HG03460 (cell line): ENCODE data around the gene ZFP36L2.

Experiments
- ATAC-seq: cut with Tn5 transposase; IDR thresholded peaks from one replicate; pipeline ENCODE4 v1.9.1; 2021; ENCODE audit not compliant: unreplicated experiment

ZFP36L2 gene

DNA sequence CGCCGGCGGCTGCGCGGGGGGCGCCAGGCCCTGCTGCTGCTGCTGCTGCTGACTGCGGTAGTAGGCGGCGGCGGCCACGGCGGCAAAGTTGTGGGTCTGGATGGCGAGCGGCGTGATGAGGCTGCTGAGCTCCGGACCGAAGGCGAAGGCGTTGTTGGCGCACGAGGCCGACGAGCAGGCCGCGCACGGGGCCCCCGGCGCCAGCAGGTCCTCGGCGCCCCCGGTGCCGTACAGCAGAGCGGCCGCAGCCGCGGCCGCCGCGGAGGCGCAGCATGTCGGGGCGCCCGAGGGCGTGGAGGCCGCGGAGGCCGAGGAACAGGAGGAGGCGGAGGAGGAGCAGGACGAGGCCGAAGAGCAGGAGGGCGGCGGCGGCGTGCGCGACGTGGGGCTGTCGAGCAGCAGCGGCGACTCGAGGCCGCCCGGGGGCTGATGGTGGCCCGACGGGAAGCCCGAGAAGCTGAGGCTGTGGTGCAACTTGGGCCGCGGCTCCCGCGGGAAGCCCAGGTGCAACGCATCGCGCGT lies 1.8 kb downstream of the ZFP36L2 start:
- no peak for ATAC-seq

DNA sequence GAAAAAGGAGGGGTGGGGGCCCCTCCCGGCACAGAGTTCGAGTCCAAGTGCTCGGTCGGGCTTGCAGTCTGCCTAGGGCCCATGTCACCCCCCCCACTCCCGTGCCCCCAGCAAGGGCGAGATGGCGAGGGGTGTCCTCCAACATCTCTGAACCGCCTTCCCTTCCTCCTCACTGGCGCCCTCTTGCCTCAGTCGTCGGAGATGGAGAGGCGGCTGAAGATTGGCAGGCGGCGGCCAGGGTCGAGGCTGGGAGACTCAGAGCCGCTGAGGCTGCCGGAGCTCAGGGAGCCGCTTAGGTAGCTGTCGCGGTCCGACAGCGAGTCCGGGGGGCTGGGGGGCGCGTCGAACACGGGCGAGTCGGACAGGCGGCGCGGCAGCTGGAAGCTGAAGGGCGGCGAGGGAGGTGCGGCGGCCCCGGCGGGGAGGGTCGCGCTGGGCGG lies 2.3 kb downstream of the ZFP36L2 start:
- ATAC-seq, result no peak

DNA sequence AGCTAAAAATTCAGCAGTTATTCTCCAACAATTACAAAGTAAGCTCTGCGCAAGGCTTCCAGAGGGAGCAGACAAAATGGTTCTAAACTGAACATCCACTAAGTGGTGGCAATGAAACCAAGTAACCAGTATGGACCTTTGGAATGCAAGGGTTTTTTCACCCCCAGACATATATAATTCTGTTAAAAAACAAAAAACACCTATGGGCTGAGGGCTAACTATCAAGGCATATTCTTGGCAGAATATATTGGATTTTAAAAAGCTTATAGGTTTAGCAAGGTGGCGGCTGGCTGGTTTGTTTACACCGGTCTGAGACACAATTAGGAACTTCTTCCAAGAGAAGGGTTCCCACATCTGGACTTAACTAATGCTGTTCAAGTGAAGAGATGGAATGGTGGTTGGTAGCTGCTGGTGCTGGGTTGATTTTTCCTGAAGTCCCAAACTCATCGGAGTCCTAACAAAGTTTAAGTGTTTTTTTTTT lies 2.8 kb downstream of the ZFP36L2 start:
- no peak for ATAC-seq

DNA sequence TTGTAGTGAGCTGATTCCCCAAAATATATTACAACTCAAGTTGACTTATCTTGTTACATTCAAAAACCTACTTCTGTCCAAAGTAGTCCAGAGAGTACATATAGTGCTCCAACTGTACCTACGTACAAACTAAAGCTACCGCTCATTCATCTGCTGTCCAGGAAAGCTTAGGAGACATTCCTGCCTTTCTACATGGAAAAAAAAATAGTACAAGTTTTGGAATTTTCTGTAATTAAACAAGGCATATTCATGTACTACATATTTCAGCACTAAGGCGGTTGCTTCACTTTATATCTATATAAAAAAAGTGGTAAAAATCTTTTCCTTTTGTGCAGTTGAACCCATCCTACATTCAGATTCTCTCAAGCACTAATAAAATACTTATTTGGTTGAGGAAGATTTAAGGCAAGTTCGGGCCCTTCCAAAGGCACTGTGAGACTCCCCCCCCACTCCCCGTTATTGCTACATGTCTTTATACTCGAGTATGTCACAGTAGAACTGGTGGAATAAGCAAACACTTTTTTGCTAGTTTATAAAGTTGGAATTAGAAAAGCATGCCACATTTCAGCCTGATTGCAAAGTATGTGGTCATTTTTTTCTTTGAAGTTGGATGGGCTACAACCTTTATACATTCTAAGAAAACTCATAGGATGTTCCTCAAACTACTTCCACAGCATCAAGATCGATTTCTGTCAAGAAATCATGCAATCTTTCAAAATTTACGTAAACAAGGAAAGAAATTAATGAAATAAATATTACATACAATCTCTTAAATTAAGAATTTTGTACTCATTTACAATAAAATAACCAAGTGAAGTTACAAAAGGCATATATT lies 3.7 kb downstream of the ZFP36L2 start:
- no peak for ATAC-seq

DNA sequence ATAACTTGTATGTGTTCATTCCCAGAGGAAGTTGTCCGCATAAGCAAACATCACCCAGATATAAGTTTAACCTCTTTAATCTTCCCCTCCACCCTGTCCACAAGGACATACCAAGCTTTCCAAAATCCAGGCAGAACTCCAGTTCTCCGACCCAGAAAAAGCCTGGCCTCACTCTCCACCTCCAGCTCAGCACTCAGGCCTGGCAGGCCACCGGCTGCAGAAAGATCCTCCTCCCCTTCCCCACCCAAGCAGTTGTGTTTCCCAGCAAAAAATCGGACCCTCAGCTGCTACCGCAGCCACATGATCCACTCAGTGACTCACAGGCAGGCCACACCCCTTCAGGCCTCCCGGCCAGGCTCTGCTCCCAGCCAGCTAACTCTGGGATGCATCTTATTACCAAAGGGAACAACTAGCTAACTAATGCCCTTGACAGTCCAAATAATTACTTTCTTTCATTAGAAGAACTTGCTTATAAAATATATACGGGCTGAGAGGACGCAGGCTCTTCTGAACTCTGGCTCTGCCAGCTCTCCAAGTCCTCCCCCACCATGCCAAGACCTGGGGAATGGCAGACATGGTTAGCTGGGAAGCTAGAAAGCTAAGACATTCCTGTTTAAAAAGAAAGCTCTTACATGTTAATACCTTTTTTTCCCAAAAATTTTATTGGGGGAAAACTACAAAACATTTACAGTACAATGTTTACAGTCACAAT lies 4.5 kb downstream of the ZFP36L2 start:
- ATAC-seq, result no peak

DNA sequence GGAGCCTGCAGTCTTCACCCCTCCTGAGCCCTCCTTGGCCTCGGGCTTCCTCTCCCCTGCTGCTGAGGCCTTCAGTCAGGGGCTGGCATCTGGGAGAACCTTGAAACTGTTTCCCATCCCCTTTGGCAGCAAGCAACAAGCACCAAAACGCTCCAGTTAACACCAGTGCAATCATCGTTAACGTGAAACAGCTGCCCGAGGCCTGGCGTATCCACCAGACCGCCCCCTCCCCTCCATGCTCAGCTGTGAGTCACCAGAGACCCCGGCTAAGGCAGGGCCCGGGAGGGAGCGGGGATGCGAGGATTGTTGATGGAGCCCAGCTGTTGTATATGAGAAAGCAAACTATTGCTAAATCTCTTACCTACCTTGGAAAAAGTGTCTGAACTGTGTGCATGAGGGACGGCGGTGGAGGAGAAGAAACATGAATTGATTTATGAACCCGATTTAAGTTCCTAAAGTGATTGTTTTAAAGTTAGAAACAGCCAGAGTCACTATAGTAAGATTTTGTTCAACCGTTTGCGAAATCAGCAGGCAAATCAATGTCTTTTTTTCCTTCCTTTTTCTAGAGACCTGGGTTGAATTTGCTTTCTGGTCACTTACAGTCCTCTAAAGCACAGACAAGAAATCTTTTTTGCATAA lies 5.2 kb downstream of the ZFP36L2 start:
- no peak for ATAC-seq

DNA sequence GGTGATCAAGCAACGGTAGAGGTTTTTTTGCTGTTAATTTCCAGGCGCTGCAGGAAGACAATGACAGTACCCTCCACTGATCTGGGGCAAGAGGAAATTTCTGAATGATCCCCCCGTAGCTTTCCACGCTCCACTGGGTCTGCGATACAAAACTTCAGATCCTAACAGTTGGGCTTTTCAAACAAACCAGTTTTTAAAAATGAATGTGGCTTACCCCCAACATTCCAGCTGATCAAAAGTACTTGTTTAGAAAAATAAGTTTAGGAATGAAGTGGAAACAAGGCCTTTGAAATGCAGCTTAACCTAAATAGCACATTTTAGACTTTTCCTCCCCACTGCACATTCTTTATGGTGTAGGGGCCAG lies 5.7 kb downstream of the ZFP36L2 start:
- ATAC-seq, result no peak

DNA sequence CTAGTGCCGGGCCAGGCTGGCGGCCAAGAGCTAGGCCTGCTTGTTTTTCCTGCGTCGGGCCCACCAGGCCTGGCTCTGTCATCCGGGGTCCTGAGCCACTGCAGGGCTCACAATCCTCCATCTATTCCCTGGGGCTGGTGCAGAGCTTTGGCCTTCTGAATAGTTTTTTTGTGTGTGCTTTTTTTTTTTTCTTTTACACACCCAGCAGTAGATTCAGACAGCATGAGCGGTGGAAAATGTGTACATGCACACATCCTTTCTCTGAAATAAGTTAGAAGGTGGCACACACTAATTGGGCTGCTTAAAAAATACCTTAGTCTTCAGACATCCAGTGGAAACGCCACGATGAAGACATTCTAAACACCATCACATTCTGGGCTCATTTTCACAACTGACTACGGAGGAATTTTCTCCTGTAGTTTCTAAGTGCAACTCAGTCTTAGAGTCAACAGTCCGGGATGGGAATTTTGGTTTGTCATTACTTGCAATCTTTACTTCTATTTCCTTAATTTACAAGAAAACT lies 6.1 kb downstream of the ZFP36L2 start:
- ATAC-seq, result no peak

DNA sequence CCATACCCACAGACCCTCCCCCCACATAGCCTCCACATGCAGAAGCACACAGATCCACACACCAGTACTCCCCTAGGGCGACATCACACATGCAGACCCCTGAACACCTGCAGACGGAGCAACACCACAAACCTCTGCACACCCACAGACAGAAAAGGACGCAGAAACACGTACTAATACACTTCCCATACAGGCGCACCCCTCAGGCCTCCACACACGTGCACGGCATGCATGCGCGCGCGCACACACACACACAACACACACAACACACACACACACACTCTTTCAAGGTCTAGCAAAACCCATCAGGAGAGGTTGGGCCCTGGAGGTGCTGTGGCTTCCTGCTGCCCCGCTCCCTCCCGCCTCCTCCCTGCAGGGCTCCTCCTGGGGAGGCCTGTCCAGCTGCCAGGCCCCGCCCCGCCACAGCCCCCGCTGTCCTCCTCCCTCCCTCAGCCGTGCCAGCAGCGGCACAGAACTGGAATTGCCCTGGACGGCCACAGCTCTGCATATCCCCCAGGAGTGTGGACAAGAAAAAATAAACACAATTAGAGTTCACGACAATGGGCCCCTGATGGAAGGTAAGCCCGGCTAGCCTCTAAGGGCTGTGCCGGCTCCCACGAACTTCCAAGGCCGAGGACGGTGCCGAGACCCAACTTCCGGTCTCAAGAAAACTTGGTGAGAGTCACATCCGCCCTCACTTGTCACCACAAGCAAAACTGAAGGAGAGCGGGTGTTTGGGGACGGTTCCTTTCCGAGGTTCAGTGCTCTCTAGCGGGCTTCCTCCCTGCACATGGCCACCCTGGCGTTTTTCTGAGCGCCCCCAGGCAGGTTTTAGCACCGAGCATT lies 6.8 kb downstream of the ZFP36L2 start:
- peak; percentile 56 for ATAC-seq

DNA sequence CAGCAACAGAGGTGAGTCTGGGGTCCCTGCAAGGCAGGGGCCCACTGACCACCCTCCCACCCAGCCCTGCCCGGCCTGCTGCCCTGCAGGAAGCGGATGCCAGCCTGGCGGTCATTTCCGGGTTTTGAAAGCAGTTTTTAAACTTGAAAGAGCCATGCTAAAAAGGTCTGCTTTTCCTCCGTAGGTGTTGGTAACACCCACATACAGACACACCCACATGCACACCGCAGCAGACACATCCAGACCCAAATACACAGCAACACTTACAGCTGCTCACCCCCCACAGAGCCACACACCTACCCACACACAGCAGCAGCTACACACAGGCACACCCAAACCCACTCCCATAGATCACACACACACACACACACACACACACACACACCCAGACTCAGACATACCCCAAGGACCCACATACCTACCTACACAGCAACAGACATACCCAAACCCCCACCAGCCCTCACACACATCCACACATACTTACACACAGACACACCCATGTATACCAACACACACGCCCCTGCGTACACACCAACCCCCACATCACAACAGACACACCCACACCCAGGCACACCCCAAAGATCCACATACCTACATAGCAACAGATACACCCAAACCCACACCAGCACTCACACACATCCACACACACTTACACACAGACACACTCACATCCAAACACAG lies 7.6 kb downstream of the ZFP36L2 start:
- ATAC-seq, result peak; percentile 38

DNA sequence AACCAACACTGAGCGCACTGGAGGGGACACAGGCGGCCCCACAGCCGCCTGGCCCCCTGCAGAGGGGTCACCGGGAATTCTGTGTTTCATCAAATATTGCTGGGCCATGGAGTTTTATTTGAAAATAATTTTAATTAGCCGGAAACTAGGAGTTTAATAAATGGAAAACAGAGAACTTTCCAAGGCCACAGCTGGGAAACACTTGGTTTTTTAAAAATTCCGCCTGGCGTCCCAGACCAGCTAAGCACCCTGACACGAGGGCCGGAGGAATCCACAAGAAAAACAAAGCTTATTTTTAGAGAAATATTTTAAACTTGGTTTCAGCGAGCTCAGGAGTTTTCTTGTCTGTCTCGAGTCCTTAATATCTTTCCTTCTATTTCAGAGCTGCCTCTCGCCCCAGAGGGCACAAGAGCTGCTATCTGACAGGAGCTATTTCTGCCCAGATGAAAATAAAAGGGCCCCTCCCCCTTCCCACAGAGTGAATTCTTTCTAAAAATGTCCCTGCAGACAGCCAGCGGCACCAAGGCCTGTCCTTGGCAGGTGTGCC lies 8.2 kb downstream of the ZFP36L2 start:
- peak; percentile 1 for ATAC-seq

DNA sequence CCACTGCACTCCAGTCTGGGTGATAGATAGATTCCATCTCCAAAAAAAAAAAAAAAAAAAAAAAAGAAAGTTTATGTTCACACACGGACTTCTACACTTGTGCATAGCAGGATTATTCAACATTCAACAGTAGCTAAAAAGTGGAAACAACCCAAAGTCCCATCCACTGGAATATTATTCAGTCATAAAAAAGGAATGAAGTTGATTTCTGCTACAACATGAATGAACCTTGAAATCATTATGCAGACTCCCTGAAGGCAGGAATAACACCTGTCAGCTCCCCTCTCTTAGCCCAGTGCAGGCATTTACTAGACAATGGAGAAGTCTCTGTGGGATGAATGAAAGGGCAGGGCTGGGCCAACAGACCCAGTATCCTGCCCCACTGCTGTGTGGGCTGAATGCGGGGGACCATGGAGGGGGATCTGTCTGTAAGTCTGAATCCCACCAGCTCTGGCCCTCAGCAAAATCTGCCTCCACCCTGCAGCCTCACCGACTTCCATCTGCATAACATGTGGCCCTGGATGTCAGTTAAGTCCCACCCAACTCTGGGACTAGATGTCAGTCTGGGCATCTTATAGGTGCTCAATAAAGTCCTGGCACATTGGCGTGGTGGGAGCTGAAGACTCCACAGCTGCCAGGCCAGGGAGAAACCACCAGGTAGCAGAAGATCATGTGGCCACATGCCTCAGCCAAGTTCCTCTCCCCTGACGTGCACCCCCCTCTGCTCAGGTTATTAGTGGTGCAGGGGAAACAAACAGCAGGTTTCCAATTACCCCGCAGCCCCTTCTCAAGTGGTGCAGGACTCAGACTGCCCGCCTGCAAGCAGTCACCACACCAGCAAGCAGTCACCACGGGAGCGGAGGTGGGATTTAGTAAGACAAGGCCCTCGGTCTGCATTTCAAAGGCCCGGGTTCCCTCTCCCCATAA lies 8.9 kb downstream of the ZFP36L2 start:
- ATAC-seq, result no peak

DNA sequence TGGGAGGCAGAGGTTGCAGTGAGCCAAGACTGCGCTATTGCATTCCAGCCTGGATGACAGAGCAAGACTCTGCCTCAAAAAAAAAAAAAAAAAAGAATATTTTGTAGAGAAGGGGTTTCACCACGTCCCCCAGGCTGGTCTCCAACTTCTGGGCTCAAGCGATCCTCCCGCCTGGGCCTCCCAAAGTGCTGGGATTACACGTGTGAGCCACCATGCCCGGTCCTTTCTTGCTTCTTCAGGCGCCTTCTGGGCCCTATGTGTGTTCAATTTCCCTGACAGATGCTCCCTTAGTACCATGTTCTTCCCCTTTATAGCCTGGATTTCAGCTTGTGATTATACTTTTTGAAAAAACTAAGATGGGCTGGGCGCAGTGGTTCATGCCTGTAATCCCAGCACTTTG lies 9.8 kb downstream of the ZFP36L2 start:
- no peak for ATAC-seq

DNA sequence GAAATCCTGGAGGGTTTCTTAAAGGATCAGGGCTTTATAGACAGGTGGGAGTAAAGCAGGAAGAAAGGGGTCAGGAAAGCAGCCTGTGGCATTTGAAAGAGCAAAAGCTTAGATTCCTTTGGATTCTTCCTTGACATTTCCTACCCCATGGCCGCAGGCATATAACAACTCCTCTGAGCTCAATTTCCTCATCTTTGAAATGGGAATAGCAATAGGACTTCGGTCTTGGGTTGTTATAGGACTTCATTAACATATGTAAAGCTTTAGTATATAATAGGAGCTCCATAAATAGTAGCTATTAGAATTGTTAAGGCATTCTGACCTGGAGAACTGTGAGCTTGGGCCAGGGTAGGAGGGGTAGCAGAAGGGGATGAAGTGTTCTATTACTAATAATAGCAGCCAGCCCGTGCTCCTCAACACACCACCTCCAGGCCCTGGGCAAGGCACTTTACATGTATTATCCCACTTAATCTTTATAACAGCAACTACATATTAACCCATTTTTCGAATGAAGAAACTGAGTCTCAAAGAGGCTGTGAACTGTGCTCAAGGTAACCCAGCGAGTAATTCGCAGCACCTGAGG lies 10.6 kb downstream of the ZFP36L2 start:
- ATAC-seq, result no peak

DNA sequence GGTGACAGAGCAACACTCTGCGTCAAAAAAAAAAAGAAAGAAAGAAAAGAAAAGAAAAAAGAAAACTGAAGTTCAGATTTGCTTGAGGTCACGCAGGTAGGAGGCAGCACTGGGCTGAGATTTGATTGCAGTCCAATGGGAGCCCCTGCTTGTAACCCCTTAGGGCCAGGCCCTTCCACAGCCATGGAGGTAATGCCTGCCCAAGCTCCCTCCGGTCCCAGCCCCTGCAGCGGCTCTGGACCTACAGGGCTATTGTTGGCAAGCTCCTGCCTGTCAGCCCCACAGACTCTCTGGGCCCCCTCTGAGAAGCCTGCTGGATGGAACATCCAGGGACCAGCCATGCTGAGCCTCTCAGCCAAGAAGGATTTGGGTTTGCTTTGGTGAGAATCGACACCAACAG lies 12.2 kb downstream of the ZFP36L2 start:
- no peak for ATAC-seq

DNA sequence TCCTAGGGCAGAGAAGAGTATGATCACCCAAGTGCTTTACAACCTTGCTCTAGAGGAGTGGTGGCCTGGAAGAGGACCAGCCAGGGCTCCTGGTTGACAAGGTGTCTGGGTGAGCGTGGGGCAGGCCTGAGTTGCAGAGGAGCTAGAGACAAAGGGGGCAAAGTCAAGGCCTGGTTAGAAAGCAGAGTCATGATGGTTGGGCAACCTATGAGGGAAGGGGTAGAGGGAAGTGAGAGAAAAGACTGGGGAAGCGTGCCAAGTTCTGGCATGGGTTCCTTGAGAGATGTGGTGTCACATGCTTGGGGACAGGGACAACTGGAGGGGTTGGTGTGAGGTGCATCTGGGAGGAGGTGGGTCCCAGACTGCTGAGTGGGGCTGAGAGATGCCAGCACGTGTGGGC lies 13.5 kb downstream of the ZFP36L2 start:
- no peak for ATAC-seq

DNA sequence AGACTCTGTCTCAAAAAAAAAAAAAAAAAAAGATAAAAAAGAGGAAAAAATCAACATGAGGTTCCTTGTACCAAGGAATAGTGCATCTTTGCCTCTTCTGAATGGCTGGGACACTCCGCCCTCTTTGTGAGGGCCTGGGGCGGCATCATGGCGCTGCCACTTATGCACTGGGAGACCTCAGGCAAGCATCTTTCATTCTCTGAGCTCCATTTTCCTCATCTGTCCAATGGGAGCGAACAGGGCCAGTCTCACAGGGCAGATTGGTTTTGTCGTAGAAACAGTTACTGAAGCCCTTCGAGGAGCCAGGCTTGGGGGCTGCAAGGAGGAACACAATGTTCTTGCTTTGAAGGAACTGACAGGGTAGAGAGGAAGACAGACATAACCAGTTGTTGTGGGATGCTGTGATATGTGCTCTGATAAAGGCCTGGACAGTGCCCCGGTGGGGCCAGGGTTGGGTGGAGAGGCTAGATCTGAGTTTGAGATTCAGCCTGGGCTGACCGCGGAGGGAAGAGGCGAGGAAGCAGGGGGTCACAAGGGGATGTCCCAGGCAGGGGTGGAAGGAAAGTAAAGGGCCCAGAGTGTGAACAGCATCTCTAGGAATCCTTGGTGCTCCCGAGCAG lies 14.1 kb downstream of the ZFP36L2 start:
- ATAC-seq, result no peak
